GM18519 (cell line): ENCODE results near the gene ASPG.

Source experiments
- ATAC-seq: cut with Tn5 transposase; IDR thresholded peaks from one replicate; pipeline ENCODE4 v1.9.1; 2021; ENCODE audit warnings: mild to moderate bottlenecking, moderate library complexity; ENCODE audit not compliant: unreplicated experiment, low FRiP score

ASPG gene

DNA sequence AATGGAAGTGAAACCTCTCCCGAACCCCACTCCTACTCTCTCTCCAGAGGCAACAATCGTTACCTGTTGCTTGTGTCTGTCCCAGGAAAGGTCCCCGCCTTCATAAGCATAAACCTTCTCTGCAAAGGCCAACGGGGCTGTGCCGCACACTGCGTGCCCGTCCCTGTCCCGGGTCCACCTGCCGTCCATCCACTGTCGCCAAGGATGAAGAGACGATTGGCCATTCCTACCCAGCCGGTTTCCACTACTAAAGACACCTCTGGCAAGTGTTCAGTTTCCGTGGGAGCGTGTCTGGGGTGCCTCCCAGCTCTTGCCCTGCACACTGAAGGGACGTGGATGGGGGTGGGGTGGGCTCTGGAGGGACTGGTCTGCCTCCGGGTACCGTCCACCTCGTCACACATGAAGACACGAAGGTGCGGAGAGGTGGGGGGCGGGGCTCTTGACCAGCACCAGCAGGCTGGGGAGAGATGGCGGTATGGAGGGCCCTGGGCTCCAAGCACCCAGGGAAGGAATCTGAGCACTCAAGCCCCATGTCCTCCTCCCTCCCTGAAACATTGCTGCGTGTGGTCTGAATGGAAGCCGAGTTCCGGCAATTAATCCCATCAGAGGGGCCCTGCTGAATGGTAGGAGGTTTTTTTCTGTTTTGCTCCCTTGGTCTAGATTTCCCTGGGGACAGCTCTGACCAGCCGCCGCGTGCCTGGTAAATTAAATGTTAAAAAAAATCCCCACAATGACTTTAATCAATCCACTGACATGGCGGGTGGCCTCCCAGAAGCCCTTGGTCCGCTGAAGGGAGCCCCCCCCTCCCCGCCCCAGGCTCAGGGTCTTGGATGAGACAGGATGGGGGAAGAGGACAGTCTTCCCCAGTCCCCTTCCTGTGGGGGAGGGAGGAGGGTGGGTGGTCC, 48.8 kb downstream of the ASPG start:
- no peak for ATAC-seq

DNA sequence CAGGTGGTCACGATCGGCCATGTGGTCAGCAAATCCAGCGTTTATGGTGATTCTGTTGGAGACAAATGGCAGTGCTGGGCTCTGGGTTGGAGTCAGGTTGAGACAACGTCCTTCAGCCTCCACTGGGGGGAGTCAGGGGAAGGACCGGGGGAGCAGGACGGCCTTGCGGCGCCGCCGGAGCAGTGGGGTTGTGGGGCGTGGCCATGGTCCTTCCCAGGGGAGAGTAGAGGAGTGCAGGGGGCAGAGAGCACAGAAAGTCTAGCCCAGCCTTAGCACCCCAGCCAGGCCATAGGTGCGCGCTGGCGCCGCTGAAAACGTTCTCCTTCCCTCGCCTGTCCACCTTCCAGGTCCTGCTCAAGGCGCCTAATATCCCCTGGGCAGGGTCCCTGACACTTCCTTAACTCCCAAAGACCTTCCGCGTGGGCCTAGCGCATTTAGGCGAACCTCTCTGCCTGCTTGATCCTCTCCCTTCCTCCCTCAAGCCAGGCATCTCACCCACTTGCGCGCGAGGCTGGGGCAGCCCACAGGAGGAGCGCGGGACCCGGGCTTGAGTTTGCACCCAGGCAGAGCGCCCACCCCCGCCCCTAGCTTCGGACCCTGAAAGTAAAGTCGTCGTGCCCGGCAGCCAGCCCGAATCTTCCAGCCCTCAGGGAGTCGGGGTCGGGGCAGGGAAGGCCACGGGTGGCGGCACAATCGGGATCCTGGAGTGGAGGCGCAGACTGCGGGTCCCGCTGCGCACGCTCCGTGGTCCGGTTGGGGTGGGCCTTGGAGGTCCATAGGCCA, 49.8 kb downstream of the ASPG start:
- no peak for ATAC-seq

DNA sequence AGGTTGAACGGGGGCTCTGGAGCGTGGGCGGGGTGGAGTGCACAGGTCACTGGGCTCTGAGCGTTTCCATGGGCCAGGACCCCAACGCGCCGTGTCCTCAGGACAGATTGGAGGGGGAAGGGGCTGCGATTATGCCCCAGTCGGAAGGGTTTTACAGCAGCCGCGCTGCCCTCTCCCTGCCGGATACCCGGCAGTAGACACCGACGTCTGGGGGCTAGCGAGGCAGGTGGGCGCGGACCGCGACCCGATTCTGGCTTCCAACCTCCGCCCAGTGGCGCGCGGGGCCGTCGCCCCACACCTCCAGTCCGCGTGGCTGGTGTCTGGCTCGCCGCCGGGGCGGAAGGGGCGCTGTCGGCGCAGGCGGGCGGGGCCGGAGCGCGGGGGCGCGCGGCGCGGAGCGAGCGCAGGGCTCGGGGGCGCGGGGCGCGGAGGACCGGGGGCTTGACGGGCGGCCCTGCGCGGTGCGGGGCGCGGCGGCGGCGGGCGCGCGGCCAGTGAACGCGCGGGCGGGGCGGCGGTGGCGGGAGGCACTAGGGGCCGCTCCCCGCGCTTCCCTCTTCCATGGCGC, 50.5 kb downstream of the ASPG start:
- no peak for ATAC-seq

DNA sequence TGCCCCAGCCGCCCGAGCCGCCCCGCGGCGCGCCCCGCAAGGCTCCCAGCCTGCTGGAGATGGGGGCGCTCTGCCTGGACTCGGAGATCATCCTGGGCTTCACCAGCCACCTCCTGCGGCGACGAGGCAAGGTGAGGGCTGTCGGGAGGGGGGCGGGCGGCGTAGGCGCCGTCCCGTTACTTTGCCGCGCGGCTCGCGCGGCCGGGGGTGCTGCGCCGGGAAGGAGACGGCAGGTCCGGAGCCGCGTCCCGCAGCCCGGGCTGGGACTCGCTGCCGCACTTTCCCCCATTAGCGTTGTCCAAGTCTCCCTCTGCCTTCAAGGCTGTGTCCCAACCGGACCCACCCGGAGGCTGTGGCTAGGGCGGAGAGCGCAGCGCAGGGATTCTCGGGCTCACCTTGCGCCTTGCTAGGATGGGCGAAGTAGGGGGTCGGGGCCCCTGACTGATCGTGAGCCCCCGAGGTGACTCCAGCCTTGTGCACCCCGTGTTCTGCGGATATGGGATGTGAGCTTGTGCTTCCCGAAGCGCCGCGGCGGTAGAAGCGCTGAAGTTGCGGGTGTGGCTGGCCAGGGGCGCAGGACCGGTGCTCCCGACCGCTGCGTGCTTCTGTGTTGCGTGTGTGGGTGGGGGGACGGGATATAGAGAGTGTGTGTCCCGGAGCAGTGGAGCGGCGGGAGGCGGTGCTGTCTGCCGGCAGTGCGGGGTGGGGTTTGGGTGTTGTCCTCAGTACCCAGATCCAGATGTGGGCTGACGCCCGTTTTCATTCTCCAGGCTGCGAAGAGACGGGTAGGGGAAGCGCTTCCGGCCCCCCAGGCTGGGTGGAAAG, 51.2 kb downstream of the ASPG start:
- no peak for ATAC-seq

DNA sequence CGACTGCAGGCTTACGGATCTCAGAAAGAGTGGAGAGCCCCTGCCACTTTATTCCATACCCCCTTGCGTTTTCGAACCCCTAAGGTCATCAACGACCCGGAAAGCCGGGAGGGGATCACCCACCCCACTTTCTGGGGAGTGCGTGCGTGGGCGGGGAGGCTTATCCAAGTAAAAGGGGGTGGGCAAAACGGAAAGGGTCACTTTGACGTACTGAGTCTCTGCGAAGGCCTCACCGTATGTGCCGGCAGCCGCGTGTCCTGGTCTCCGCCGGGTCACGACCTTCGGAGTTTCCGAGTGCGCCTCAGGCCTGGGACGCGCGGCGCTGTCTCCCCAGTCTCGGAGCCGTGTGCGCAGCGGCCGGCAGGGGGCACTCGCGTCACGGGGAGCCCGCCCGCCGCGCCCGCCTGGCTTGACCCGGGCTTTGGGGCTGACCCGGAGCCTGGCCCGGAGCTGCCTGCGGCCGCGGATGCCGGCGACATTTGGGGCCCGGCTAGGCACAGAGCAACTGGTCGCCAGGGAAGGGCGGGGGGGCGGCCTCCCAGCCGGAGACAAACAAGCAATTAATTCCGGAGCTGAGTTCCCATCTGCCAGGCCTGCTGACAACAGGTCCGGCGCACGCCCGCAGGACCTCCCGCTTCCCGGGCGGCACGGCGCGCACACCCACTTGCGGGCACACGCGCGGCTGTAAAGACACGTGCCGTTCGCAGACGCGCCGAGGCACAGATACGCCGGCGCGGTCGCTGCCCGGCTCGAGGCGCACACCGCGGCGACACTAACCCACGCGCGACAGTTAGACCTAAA, 52.0 kb downstream of the ASPG start:
- no peak for ATAC-seq

DNA sequence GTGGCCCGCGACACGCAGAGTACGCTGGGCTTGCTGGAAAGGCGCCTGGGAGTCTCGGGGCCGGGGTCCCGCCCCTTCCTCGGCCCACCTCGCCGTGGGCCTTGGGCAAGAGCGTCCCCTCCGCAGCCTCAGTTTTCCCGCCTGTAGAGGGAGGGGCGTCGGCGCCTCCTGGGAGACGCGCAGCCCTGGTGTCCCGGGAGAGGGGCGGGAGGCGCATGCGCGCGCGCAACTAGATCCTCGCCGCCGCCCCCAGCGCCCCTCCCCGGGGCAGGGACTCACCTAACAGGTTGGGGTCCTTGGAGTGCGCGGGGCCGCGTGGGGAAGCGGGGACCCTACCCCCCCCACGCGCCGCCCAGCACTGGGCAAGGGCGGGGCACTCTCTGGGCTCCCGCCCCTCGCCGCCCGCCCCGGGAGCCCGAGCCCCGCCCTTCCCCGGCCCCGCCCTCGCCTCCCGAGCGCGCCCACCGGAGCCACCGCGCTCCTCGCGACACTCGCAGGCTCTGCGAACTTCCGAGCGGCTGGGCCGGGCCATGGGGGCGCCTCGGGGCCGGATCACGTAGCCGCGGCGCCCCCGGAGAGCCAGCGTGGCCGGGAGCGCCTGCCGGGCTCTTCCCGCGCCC, 52.7 kb downstream of the ASPG start, which contains the start of gene KIF26A:
KIF26A (plus strand) TSS at position 490 of the 620 bp plus-strand sequence. CDS start 136 bp downstream, outside the sequence.
- no peak for ATAC-seq

DNA sequence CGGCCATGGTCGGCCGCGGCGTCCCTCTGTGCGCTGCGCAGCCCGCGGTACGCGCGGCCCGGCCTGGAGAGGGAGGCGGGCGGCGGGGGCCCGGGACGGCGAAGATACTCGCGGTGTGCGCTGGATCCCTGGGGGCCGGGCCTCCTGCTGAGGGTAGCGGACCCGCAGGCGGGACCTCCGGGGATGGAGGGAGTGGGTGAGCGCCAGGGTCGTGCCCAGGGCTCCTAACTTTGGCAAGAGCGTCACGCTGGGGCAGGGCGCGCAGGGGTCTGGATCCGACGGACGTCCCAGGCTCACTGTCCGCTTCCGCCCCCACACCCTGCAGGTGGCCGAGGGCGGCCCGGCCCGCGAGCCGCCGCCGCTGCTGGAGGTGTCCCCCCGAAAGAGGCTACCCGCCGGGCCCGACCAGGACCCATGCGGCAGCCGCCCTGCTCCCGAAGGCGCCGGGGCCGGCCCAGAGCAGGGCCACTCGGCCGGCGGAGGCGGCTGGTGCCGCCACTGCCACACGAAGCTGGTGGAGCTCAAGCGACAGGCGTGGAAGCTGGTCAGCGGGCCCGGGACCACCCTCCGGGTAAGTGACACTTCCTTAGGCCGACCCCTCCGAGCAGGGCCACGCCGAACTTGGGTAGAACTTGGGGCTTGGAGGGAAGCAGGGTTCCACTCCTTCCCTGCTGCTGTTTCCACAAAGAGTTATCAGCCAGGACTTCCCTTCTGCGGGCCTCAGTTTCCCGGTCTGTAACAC, 53.4 kb downstream of the ASPG start:
- ATAC-seq = no peak

DNA sequence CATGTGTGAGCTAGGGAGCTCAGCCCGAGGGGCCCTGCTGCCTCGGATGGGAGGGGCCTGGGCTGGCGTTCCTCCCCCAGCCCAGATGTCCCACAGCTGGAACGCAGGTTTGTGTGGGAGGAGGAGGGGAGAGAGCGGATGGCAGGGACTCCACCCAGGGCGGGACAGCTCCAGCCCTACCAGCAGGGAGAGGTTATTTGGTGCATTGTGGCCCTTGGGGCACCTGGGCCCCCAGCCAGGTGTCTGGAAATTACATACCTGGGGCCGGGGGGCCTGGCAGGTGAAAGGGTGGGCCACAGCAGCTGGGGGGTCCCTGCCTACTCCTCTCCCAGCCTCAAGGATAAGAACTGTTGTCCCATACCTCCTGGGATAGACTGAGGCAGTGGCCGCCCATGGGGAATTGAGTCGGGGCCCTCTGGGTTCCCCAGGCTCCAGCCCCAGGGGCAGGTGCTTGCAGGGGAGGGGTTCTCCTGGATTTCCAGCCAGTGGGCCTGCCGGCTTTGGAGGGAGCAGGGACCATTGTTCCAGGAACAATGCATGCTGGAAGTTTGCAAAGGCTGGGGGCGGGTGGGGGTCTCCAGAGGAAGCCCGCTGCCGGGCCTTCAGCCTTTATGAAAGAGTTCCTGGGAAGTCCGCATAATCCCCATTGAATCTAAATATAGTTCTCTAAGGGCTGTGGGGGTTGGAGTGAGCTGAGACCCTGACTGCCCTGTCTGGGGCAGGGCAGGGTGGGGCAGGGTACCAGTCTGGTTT, 54.1 kb downstream of the ASPG start:
- ATAC-seq = no peak

DNA sequence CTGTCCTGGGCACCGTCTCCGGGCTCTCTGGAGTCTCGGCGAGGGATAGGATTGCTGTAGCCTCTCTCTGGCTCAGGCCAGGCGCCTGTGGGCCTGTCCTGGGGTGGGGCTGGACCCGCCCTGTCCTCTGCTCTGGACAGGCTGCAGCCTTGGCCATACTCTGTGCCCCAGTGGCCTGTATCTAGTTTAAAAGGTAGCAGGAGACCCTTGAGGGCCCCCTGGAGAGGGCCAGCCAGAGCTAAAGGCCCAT, 54.6 kb downstream of the ASPG start:
- ATAC-seq = no peak

DNA sequence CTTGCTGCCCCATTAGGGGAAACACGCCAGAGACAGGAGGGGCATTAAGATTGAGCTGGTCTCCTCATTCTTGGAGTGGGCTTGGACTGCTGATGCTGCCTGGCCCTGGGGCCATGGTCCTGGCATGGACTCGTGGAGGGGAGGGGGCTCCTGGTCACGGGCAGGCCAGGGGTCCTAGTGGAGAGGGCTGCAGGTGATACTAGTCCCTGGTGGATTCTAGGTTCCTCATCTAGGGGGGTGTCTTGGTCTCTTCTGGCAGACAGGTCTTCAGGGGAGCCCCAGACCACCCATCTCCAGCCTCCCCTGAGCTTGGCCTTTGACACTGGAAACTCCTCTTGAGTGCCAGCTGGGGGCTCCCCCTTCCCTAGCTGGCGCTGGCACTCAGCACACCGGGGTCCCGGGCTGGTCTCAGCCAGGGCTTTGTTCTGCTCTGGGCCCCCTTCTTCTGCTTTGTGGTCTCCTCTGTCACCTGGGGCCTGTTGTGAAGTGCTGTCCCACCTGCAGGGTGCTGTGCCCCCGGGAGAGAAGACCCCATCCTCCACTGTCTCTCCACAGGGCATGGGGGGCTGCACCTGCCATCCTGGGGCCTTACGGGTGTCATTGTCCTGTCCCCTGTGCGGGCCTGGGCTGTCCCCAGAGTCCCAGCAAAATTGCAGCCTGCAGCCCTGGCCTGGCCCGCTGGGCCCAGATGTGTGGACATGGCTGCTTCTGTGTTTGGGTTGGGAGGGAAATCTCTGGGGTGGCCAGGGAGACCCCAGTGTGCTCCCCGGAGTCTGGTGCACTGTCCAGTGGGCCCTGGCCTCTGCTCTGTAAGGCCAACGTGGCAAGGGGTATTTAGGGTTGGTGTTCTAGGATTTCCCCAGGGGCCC, 55.2 kb downstream of the ASPG start:
- ATAC-seq = no peak

DNA sequence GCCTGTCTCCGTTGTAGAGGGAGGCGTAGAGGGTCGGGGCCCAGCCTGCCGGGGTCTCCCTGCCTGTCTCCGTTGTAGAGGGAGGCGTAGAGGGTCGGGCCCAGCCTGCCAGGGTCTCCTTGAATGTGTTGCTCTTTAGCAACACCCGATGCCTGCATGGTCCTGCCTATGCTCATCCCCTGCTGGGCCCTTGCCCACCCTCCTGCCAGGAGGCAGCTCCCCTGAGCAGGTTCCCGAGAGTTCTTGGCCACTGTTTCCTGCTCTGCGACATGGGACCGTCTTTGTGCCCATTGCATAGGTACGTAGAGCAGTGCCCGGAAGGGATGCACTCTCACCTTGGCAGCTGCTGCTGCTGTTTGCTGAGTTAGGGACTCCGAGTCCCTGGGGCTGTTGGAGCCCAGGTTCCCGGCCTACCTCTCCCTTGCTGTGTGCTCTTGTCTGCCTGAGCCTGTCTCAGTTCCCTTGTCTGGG, 56.2 kb downstream of the ASPG start:
- ATAC-seq = no peak

DNA sequence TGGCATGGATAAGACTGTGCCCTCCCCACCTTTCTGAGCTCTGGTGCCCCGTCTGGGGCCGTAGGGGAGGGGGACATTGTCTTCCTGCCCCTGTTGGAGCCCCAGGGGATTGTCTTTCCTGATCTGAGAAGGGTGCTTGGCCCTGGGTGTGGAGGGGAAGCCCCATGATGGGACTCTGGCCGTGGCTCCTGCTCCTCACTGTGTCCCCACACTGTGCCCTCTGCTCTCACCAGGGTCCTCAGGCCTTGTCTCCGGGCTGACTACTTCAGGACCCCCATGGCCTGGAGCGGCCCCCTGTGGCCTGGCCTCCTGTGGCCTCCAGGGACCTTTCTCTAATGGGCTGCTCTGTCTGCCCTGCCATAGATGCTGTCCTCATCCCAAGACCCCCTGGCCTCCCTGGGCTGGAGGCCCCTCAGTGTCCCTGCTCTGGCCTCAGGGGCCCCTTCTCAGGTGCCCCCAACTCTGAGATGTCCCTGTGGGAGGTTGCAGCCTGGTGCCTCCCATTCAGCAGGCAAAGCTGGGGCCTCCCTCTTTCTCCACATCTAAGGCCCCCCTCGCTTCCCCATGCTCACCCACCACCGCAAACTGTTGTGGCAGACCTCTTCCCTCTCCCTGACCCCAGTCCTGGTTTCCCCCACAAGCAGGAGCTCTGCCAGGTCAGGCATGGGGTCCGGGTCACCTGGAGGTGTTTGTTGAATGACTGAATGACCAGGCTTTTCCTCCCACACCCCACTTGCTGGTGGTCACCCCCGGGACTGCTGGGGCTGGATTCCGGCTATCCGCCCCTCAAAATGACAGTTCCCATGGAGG, 56.8 kb downstream of the ASPG start:
- ATAC-seq = no peak

DNA sequence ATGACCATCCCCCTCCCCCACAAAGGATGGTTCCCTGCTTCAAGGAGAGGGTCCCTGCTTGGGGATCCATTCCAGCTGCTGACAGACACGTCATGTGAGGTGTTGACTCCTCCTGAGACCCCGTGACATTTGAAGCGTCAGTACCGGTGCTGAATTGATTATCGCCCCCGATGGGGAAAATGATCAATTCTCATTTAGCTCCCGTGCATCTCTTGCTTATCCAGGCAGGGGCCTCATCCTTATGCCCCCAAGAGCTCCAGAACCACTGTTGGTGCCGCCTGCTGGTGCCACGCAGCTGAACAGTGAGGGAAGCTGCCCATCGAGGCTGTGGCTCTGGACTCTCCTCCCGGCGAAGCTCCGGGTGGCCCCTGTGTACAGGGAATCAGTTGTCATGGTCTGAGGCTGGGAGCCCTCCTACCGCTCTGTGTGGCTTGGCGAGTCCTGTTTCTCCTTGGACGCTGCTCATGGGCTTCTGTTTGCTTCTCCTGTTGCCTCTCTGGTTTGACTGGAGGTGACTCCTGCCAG, 57.5 kb downstream of the ASPG start:
- no peak for ATAC-seq

DNA sequence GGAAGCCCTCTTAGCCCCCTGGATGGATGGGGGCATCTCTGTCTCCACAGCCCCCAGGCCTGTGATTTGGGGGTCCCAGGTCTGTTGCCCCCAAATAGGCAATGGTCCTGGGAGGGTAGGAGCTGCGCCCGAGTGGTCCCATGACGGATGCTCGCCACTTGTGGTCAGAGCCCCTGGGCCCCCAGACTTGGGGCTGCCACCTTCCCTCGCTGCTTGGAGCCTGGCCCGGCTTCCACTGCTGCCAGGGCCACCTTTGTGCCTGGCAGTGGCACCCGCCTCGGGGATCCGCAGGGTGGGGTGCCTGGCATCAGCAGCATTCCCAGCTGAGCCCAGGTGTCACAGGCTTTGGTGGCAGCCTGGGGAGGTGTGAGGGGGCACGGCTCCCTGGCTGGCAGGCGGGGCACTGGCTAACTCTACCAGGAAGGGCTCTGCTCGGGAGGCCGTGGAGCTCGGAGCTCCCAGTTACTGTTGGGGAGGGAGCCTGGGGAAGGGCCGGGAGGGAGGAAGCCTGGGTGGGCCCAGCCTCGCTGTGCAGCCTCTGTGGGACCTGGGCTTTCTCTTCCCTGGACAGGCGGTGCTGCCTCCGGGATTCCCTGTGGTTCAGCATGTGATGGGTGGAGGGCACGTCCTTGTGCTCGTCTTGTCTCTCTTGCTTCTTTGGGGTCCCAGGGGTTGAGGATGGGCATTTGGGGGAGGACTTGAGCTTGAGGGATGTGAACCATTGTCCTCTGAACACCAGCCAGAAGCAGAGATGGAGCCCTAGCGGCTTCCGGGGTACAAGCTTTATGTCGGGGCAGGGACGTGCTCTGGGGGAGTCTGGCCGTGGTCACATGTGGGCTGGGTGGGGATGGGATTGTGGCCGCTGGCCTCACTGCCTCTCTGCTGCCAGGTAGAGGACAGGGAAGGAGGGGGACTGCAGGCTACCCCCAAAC, 58.3 kb downstream of the ASPG start:
- ATAC-seq = no peak

DNA sequence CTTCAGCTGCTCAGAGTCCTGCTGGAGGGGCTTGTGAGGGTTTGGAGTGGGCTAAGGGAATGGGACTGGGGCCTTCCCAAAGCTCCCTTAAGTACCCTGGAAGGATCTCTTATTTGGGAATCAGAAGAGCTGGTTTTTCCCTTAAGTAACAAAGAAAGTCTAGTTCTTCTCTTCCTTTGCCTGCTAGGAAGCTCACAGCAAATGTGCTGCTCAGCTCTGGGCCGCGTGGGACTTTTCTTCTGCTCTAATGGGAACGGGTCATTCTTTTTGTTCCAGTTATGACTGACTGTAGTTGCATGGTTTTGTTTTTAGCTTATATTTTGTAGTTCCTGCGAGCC, 58.9 kb downstream of the ASPG start:
- no peak for ATAC-seq
